Activated CD8-positive, alpha-beta memory T cell treated with anti-CD3 and anti-CD28 coated beads for 36 hours (primary cell): ENCODE measurements around the gene LMO3. TPM values are rescaled to one million over a fixed set of nuclear protein-coding genes. Genes with fewer than 3 reads are reported as not detected.
"Not testable (repeated sequence)": the region's sequence is repeated elsewhere in the genome, so short reads cannot be mapped to it uniquely, and the experiment has no call there.

Experiments
- CTCF ChIA-PET: fragments of 350-600 bp; sonication (Branson Sonifier 250); formaldehyde crosslinking; loops from one replicate; lab custom pipeline; 2021; ENCODE audit warnings: antibody characterized with exemption; lab: Charles Lee
- POLR2A ChIA-PET: fragments of 350-600 bp; sonication (Branson Sonifier 250); formaldehyde crosslinking; loops from one replicate; lab custom pipeline; 2021; ENCODE audit warnings: antibody characterized with exemption; lab: Charles Lee
- total RNA-seq, 2 experiments: library from RNA; stranded (reverse); gene quantifications; one replicate each; pipeline ENCODE4 v1.2.3, GENCODE V29; 2021

The LMO3 gene
- total RNA-seq, 2 experiments from 2014 or later: not detected

DNA sequence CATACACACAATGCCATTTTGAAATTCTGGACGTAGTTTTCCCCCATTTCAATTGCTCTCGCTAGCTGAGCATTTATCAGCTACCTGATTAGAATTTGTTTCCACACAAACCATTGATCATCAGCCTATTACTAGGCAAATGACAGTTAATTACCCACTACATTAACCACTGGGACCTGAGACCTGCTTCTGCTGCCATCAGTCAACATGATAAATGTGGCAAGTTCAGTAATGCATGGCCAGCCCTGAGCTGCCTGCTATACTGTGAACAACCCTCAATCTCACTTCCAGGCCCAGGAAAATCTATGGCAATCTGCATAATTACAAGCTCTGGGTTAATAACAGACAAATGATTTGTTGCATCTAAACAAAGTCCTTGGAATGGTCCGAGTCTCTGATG, 43.5 kb downstream of the LMO3 start:
- POLR2A ChIA-PET: no interaction called here
- CTCF ChIA-PET: no interaction called here

DNA sequence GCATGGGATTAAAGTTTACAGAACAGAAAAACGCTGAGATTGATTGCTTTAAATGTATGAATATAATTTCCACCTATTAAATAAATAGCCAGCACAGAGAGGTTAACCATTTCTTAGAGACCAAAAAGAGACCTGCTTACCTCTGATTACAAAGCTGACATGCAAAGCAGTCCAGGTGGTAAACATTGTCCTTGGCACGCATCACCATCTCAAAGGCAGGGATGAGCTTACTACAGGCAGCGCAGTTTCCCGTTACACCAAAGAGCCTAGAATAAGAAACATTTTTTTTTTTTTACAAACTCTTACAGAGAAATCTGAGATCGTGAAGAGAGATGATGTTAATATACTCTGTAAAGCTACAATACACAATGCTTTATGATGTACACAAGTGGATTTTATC, 45.7 kb downstream of the LMO3 start:
- POLR2A ChIA-PET: no interaction called here

DNA sequence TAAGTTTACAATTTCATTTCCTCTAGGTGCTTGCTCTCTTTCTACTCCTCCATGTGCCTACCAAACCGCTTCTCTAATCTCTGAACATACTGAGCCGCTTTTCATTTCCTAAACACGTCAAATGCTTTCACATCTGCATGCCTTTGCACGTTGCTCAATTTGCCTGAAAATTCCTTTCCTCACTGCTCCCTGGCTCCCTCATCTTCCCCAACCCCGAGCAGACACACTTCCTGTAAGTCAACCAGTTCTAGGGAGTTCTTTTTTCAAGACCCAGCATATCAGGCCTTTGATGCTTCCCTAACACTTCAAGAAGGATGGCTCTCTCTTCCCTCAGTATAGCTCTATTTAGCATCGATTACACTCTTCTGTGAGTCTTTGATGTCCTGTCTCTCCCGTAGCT, 50.3 kb downstream of the LMO3 start:
- CTCF ChIA-PET: no interaction called here
- POLR2A ChIA-PET: no interaction called here

More for the DNA sequence above, 45.7 kb downstream of the LMO3 start:
- CTCF ChIA-PET: no interaction called here

- ChIA-PET POLR2A (no interaction called here), CTCF (no interaction called here)
Measured at GRCh38 chr12:16553457-16553856, 52.5 kb downstream of the LMO3 start.

DNA sequence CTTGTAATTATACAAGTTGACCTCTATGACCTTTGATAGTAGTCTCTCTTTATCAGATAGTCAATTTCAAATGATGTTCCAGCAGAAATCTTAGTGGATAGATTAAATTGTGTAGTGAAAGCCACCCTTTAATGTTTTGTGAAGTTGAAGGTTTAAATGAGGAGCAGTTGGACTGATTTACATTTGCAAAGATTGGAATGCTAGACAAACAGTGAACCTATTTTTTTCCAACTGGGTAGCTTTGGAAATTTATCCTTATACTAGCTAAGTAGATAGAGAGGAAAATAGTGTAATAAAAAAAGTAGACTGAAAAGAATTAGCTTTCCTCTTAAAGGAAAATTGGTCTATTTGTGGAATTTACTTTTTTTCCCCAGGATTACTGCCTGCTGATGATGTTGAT, 53.7 kb downstream of the LMO3 start:
- ChIA-PET POLR2A (no interaction called here), CTCF (no interaction called here)

DNA sequence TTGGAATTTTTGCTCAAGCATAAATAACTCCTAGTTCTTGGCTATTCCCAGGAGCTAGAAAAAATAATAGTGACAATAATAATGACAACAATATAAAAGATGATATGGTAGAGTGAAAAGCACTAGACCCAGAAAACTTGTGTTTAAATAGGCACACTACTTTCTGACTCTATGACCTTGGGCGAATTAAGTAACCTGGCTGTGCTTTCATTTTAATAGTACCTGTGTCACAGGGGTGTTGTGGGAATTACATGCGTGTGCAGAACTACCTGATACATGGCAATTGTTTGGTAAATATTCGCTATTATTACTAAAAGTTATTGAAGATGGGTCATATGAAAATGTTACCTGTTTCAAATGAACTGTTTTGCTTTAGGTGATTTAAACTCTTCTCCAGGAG, 60.1 kb downstream of the LMO3 start:
- CTCF ChIA-PET: no interaction called here
- POLR2A ChIA-PET: no interaction called here

DNA sequence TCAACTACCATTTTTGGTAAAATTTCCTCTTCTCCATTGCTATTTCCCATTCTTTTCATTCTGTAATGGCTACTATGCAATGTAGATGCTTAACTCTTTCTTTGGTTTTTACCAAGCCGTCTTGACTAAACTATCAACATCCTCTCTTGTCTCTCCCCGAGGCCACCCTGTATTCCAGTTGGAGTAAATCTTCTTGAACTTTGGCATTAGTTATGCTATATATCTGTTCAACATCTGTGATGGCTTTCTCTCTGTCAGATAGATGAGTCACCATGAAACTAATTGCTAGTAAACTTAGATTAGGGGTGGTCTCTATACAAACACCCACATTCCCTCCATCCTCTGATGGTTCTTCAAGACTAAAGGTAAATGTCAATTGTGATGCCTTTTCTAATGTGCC, 63.4 kb downstream of the LMO3 start:
- ChIA-PET POLR2A (no interaction called here), CTCF (no interaction called here)

DNA sequence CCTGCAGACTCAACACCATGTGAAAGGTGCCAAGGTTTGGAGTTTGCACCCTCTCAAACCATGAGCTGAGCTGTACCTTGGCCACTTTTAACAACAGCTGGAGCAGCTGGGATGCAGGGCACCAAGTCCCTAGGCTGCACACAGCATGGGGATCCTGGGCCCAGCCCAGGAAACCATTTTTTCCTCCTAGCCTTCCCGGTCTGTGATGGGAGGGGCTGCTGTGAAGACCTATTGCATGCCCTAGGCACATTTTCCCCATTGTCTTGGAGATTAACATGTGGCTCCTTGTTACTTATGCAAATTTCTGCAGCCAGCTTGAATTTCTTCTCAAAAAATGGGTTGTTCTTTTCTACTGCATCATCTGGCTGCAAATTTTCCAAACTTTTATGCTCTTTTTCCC, 68.3 kb downstream of the LMO3 start:
- CTCF ChIA-PET: not testable (repeated sequence)

GRCh38 chr12:16531621-16532020, 74.3 kb downstream of the LMO3 start:
- POLR2A ChIA-PET: no interaction called here
- CTCF ChIA-PET: no interaction called here

More for the DNA sequence above, 68.3 kb downstream of the LMO3 start:
- POLR2A ChIA-PET: not testable (repeated sequence)

DNA sequence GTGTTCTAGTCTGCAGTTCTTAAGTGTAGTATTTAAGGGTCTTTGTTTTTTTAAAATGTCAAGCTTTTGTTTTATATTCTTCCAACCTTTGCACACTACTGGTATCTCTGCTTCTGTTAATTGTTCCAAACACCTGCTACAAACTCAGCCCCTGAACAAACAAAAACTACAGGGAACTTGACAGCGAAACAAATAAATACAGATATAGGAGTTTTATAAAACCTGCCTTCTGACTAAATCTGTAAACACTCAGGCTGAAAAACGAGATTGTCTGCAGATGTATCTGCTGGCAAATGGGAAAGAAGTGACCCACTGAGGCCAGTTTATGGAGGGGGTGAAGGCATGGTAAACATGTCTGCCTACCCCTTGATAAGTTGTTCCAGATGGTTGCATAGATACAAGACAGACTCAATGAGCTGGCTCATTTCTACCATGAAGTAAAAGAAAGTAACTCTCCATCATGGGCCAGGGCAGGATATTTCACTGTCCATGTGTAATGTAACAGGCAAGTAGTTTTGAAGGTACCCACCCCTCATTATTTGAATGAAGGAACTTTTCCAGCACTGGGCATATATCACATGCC, 75.6 kb downstream of the LMO3 start:
- CTCF ChIA-PET: no interaction called here
- POLR2A ChIA-PET: no interaction called here

DNA sequence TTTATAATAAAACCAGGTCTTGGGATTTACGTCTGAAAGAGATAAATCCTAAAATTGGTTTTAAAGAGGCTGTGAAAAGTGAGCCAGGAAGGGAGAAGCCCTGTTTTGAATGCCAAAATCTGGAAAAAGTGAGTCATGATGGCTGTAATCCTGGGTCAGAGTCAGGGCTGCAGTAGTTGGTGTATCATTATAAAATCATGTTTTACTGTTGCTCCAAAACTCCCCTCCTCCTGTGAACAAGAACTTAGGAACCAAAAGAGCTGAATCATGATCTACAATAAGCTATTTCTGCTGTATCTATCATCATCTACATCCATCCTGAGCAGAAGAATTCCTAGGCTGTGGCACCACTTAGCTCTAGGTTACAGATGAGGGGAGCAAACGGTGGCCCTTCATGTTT, 79.3 kb downstream of the LMO3 start:
- CTCF ChIA-PET: no interaction called here
- POLR2A ChIA-PET: no interaction called here

DNA sequence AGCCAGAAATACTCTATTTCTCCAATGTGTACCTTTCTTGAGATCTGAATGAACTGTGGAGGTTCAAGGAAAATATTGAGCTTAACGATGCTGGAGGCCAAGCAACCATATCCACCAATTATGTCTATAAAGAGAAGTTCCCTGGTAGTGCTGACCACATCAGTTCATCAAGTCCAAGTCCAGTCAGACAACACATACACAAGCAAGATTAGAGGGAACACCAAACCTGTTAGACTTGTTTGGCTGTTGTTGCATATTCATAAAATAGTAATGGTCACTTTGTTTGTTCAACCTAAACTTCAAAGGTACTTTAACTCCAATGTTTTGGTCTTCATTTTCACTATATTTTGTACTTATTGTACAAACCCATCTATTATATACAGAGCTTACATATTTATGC, 81.6 kb downstream of the LMO3 start:
- CTCF ChIA-PET: no interaction called here
- POLR2A ChIA-PET: no interaction called here

DNA sequence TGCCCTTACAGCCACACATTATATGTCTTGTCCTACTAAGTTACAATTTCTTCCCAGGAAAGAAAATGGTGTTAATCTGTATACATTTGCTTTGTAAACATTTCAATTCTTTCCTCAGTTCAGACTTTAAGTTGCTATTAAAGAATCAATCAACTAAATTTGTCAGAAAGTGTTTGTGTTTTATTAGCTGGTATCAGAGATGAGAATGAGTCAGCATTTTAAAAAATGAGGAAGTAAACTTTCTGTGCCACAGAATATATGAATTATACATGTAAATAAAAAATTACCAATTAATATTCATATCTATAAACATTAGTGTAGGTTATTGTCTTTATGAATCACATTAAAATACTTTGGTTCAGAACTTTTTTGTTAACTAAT, 82.0 kb downstream of the LMO3 start:
- ChIA-PET CTCF (no interaction called here), POLR2A (no interaction called here)

DNA sequence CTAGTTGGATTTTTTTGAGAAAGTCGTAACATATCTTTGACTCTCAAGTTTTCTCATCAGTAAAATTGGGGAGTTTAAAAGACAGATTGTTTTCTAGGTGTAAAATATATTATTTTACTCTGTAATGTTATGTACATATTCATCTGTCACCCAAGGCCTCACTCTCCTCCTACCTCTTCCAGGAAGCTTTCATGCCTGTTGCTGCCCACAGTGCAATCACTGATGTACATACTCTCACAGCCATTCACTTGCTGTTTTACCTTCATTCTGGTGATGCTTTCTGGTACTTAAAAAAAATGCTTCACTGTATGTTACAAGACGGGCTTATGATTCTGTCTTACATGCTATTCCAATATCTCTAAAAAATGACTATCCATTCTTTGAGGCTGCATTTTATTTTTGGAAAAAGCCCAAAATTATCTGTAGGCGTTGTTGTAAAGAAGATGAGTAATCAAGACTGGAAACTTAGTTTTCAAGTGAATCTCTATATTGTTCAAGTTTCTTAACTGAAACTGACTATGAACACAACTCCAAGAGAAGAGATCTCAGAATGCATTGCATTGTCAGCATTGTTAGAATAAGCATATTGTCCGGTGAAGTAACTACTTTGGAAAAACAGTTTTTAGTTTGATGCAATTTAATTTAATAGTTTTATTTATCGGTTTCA, 82.5 kb downstream of the LMO3 start:
- ChIA-PET CTCF (no interaction called here), POLR2A (no interaction called here)

DNA sequence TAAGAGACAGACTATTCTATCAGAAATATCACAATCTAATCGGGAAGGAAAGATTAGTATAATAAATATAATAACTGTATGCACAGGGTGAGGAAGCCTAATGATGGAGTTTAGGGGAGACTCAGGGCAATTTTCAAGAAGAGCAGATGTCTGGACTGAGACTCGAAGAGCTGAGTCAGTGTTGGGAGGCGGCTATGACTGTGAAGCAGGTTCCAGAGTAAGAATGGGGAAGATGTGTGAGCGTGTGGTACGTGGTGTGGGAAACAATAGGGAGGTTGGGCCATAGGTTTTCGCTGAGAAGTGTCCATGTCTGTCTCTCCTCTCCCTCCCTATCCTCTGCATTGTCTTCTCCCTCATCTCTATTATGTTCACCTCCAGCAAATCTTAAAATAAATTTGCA, 85.6 kb downstream of the LMO3 start:
- ChIA-PET POLR2A (no interaction called here), CTCF (no interaction called here)

DNA sequence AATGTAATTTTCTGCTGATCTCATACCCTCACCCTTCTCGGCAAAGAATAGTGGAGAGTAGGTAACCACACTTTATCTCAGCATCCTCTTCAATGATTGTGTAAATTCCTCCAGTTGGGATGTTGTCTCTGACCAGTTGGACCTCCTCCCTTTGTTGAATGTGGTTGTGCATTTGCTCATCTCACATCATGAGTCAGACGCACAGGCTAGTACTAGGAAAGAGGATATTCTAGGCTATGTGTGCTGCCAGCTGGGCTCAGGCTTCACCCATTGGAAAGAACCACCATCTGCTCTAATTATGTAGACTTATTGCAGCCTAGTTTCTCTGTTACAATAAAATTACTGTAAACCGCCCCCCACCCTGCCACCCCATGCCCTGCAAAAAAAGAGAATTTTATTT, 90.3 kb downstream of the LMO3 start:
- ChIA-PET CTCF (no interaction called here), POLR2A (no interaction called here)

GRCh38 chr12:16513231-16513630, 92.7 kb downstream of the LMO3 start:
- CTCF ChIA-PET: no interaction called here
- POLR2A ChIA-PET: no interaction called here

GRCh38 chr12:16509411-16509810, 96.6 kb downstream of the LMO3 start:
- ChIA-PET CTCF (no interaction called here), POLR2A (no interaction called here)

- POLR2A ChIA-PET: no interaction called here
- CTCF ChIA-PET: no interaction called here
Measured at GRCh38 chr12:16506394-16506793, 99.6 kb downstream of the LMO3 start.

DNA sequence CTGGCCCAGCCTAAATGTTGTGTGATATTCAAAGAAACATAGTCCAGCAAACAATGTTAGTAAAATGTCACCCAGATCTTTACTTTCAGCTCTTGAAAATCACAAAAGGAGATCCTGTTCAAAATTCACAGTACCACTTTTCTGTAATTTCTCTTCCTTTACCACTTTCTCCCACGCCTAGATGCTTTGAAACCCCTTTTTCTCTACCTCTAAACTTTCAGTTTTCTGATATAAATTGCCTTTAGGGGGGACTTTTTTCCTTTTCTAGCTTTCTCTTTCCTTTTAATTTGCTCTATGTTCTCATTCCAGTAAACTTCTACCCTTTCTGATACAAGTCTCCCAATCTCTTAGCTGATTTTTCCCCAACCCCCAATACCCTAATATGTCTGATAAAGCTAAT, 101.8 kb downstream of the LMO3 start:
- ChIA-PET POLR2A (no interaction called here), CTCF (no interaction called here)

DNA sequence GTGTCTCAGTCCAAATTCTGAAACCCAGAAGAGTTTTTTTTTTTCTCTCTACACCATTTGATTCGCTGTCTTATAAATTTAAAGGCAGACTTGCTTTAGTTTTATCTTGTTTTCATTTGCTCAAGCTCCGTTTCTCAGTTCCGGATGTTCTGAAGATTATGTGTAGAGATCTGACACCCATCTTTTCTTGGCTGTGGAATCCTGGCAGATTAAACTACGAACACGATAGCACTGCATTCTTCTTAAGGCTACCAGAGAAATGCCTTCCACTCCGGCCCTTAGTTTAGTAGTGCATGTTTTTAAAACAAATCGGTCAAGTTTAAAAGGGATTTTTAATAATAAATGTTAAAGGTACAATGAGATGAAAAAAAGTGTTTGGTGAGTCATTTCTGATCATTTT, 106.4 kb downstream of the LMO3 start:
- ChIA-PET POLR2A (no interaction called here), CTCF (no interaction called here)
